Kidney capillary endothelial cell (primary cell): ENCODE results near the gene ZNF580.

Source experiments
- DNase-seq: peaks from one replicate; pipeline ENCODE4 v3.0.0-alpha.2; 2018; ENCODE audit warnings: low spot score

ZNF580 gene

DNA sequence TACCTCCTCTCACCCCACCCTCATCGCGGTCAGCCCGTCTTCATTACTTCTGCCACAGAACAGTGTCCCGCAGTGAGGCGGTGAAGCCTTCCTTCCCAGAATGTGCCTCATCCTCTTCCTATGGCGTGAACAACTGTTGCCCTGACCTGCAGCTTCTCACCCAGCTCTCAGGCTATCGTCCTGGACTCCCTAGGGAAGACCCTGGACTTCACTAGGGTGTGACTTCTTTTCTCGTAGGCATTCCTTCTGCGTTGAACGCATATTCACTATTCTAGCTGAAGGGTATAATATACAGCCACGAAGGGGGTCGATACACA lies 34.4 kb upstream of the ZNF580 start:
- DNase-seq, result no peak

DNA sequence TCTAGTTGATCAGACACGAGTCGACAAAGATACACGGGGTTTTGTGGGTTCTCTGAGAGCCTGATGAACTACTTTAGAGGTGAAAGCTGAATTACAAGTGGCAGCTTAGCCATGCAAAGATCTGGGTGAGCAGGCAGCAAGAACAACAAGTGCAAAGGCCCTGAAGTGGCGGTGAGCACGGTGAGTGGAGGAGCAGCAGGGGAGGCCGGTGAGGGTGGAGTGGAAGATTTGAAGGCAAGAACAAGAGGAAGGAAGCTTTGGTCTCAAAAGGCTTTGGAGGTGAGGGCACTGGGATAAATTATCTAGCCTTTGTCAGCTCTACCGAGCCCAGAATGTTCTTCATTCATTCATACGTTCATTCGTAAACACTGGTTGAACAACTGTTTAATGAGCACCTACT lies 34.0 kb upstream of the ZNF580 start:
- no peak for DNase-seq

DNA sequence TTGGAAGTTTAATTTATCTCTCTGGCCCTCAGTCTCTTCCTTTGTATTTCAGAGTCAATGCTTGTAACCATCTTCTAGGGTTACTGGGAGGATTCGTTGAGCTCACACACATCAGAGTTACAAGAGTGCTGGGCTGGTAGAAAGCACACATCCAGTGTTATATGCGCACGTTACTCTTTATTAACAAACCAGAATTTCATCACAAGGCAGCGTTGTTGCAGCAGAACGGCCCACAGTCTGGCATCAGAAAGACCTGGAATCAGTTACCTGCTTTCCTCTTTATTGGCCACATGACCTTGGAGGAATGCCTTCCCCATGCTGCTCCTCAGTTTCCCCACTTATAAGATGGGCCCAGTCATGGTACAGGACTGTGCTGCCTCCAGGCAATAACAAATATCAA lies 31.5 kb upstream of the ZNF580 start:
- no peak for DNase-seq

DNA sequence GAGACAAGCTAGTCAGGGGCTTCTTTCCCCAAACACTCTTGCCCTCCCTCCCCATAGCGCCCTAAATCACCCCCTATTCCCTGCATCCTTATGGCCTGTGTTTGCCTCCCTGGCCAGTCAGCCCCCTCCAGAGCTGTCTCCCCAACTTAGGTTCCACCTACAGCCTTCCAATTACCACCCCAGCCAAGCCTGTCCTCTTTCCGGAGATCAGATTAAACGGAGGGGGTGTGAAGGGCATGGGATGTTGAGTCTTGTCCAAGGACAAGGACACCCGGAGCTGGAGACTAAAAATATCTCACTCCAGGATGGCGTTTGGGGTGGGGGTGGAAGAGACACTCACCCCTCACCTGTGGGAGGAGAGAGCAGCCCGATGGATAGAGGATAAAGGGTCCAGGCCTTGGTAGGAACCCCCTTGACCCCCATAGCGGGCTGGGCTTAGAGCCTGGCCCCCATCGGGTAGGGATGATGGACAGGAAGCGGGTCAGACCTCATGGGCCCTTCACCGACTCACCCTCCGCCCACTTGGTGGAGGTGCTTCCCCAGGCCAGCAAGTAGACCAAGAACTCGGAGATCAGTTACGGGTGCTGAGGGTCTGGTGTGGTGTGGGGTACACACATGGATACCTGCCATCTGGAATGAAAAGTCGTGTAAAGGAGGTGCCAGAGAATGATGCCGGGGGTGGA lies 29.4 kb upstream of the ZNF580 start:
- DNase-seq, result no peak

DNA sequence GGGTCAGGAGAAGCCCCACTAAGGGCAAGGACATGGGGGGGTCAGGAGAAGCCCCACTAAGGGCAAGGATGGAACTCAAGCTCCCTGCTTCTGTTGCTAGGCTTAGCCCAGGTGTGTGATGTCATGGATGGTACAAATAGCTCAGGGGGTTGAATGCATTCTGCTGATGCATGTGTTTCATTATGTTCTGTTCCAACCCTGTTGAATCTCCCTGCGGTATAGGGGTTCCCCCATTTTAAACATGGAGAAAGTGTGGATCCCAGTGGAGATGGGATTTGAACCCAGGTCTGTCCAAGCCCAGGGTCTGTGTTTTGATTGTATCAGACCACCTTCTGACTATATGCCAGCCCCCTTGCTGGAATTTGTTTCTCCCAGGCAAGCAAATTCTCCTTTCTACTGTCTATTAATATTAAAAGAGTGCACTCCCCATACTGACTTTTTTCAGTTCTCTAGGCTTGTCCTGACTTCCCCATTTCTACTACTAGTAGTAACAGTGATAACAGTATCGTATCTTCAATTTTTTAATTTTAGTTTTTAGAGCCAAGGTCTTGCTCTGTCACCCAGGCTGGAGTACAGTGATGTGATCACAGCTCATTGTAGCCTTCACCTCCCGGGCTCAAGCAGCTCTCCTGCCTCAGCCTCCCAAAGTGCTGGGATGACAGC lies 28.7 kb upstream of the ZNF580 start:
- DNase-seq, result no peak

DNA sequence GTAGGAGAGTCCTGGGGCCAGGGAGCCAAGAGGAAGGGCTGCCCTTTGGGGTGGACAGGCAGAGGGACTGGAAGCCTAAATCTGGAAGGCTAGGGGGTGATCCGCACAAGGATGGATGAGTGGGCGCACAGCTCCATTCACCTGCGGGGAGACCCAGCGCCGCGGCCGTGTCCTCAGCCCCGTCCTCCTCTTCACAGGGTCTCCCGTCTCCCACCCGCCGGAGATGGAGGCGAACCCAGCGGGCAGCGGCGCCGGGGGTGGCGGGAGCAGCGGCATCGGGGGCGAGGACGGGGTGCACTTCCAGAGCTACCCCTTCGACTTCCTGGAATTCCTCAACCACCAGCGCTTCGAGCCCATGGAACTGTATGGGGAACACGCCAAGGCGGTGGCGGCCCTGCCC lies 27.4 kb upstream of the ZNF580 start:
- DNase-seq, result no peak

DNA sequence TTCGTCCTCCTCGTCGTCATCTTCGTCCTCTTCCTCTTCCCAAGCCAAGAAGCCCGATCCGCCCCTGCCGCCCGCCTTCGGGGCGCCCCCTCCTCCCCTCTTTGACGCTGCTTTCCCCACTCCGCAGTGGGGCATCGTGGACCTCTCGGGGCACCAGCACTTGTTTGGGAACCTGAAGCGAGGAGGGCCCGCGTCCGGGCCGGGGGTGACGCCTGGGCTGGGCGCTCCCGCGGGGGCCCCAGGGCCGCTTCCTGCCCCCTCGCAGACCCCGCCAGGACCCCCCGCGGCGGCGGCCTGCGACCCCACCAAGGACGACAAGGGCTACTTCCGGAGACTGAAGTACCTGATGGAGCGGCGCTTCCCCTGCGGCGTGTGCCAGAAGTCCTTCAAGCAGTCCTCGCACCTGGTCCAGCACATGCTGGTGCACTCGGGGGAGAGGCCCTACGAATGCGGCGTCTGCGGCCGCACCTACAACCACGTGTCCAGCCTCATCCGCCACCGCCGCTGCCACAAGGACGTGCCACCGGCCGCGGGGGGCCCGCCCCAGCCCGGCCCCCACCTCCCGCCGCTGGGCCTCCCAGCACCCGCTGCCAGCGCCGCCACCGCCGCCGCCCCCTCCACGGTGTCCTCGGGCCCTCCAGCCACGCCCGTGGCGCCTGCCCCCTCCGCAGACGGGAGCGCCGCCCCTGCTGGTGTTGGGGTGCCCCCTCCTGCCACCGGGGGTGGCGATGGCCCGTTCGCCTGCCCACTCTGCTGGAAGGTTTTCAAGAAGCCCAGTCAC lies 26.7 kb upstream of the ZNF580 start:
- no peak for DNase-seq

DNA sequence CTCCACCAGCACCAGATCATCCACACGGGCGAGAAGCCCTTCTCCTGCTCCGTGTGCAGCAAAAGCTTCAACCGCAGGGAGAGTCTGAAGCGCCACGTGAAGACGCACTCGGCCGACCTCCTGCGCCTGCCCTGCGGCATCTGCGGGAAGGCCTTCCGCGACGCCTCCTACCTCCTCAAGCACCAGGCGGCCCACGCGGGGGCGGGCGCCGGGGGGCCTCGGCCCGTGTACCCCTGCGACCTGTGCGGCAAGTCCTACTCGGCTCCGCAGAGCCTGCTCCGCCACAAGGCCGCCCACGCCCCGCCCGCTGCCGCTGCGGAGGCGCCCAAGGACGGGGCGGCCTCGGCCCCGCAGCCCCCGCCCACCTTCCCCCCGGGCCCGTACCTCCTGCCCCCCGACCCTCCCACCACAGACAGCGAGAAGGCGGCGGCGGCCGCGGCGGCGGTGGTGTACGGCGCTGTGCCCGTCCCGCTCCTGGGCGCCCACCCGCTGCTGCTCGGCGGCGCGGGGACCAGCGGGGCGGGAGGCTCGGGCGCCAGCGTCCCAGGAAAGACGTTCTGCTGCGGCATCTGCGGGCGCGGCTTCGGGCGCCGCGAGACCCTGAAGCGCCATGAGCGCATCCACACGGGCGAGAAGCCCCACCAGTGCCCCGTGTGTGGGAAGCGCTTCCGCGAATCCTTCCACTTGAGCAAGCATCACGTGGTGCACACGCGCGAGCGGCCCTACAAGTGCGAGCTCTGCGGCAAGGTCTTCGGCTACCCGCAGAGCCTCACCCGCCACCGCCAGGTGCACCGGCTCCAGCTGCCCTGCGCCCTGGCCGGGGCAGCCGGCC lies 25.9 kb upstream of the ZNF580 start:
- DNase-seq, result no peak

DNA sequence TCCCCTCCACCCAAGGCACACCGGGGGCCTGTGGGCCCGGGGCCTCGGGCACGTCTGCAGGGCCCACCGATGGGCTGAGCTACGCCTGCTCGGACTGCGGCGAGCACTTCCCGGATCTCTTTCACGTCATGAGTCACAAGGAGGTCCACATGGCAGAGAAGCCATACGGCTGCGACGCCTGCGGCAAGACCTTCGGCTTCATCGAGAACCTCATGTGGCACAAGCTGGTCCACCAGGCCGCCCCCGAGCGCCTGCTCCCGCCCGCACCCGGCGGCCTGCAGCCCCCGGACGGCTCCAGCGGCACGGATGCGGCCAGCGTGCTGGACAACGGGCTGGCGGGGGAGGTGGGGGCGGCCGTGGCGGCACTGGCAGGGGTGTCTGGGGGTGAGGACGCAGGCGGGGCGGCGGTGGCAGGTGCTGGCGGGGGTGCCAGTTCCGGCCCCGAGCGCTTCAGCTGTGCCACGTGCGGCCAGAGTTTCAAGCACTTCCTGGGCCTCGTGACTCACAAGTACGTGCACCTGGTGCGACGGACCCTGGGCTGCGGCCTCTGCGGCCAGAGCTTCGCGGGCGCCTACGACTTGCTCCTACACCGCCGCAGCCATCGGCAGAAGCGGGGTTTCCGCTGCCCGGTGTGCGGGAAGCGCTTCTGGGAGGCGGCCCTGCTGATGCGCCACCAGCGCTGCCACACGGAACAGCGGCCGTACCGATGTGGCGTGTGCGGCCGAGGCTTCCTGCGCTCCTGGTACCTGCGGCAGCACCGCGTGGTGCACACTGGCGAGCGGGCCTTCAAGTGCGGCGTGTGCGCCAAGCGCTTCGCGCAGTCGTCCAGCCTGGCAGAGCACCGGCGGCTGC lies 25.0 kb upstream of the ZNF580 start:
- no peak for DNase-seq

DNA sequence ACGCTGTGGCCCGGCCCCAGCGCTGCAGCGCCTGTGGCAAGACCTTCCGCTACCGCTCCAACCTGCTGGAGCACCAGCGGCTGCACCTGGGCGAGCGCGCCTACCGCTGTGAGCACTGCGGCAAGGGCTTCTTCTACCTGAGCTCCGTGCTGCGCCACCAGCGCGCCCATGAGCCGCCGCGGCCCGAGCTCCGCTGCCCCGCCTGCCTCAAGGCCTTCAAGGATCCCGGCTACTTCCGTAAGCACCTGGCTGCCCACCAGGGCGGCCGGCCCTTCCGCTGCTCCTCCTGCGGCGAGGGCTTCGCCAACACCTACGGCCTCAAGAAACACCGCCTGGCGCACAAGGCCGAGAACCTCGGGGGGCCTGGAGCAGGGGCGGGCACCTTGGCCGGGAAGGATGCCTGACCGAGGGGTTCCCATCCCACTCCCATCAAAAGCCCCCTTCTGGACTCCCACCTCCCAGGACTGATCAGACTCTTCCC lies 24.4 kb upstream of the ZNF580 start:
- DNase-seq, result no peak

DNA sequence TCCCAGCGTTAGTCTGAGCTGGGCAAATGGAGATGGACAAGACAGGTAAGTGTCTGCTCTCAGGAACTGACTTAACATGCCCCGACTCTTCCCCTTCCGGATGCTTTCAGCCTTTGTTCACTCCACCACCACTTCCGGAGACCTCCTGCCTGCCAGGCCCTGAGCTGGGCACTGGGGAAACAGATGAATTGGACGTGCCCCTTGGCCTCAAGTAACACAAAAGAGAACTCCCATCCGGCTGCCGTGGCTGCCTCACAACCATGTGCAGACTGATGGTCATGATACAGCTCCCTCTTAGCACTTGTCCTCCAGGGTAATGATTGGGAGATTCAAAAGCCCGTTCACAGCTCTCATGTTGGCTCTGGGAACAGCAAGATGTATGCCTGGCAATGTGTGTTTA lies 23.4 kb upstream of the ZNF580 start:
- no peak for DNase-seq

DNA sequence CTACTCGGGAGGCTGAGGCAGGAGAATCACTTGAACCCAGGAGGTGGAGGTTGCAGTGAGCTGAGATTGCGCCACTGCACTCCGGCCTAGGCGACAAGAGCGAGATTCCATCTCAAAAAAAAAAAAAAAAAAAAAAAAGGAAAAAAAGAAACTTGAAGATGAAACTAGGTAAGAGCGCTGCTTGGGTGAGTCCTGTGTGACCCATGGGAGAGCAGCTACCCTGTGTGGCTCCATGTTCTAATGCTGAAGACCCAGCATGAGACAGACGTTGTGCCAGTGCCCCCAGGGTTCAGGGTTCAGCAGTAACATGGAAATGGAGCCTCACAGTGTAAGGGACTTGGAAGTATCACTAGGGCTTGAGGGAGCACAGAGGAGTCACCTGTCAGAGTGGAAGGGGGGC lies 22.4 kb upstream of the ZNF580 start:
- DNase-seq, result no peak

DNA sequence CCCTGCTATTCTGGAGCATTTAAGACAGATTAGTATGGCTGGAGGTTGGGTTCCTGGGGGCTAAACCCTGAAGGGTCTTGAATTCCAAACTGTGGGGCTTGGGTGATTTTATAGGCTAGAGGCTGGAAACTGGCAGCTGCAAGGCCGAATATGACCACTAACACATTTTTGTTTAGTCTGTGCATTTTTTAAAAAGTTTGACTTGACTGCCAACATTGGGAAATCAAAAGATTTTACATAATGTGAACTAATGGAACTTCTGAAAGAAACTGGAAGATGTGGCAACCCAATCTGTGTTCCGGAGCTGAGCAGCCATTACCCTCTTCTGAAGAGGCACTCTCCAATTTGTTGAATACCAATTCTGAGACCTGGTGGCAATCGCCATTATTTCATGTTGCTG lies 21.5 kb upstream of the ZNF580 start:
- DNase-seq, result no peak

DNA sequence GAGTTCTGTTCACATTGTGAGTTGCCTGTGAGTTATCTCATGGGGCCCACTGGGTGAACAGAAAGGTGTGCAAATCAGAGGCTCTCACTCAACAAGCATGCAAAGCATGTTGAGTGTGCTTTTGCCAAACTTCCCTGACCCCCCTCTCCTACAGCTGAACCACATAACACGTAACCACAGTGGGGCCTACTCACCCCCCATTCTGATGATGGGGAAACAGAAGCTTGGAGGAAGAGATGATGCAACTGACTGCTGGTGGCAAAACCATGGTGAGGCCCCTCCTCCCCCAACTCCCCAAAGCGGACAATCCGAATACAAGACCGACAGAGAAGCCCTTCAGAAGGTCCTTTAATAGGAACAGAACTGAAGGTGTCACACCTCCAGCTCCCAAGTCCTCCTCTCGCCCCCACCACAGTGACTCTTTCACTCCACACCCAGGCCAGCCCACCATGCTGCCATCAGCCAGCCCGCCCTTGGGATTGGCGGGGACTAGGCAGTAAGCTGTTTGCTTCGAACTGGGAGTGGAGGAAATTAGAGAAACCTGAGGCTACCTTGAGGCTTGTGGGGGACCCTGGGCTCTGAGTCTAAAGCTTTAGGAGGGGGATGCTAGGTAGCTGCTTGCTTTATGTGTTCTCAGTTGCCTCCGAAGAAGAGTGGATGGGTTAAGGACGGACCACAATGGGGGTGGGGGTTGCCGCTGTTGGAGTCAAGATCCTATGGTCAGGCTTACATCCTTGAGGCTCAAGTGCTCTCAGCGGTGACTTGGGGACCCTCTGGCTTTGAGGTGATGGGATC lies 20.2 kb upstream of the ZNF580 start:
- DNase-seq, result no peak

DNA sequence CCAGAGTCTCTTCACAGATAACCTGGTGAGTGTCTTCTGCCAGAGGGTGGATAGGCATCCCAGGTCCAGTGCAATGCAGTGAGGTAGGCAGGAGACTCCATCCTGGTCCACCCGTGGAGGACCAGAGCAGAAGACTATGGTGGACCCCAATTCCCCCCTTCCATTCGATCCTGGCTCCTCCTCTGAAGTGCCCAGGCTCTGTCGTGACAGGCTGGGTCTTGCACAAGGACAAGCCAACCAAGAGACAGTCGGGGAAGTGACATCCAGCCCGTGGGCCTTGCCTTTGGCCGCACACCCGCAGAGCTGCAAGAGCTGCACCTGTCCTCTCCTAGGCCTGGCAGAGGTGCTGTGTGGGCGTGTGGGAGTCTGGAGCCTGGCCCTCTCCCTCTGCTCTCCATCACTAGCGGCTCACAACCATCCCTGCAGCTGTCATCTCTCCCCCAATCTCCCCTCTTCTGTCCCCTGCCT lies 19.6 kb upstream of the ZNF580 start:
- no peak for DNase-seq

DNA sequence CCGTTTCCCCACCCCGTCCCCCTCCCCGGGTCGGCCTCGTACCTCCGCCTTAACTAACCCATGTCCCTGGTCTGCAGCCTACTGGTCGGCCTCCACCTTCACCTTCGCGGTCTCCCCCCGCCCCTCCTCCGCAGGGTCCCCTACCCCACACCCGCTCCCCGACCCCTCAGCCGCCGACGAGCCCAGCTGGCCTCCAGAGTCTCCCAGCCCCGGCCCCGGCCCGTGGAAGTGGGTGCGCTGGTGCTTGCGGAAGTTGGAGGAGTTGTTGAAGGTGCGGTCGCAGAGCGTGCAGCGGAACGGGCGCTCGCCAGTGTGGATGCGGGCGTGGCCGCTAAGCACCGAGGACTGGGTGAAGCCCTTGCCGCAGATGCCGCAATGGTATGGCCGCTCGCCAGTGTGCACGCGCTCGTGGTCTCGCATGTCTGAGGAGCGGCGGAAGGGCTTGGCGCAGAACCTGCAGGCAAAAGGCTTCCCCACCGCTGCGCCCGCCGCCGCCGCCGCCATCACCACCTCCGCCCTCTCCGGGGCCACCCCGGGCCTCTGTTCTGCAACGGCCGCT lies 19.1 kb upstream of the ZNF580 start:
- DNase-seq, result no peak

DNA sequence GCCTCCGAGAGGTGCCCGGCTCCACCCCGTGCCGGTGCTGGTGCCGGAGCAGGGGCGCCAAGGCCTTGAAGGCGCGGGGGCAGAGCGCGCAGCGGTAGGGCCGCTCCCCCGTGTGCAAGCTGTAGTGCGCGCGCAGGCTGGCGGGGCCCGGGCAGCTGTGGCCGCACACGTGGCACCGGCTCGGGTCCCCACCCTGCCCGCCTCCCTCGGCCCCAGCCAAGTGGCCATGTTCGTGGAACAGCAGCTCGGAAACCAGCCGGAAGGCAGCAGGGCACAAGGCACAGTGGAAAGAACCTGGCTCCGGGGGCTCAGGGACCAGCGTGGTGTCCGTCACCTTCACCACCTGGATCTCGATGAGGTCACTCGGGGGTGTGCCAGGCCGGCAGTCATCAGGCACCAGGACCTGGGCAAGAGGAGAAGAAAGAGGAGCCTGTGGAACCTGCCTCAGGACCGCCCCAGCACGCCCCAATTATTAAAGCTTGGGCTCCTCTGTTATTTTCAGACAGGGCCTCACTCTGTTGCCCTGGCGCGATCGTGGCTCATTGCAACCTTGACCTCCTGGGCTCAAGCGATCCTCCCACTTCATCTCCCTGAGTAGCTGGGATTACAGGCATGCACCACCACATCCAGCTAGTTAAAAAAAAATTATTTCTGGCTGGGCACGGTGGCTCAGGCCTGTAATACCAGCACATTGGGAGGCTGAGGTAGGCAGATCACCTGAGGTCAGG lies 18.4 kb upstream of the ZNF580 start:
- no peak for DNase-seq

DNA sequence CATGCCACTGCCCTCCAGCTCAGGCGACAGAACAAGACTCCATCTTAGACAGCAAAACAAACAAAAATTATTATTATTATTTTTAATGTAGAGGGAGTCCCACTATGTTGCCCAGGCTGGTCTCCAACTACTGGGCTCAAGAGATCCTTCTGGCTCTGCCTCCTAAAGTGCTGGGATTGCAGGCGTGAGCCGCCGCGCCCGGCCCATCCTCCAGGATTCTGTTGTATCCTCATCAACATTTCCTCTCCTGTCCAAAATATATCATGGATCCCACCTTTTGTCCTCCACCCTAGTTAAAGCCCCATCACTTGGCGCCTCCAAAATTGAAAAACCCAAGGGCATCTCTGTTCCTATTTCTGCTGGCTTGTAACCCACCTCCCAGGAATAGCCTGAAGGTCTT lies 17.7 kb upstream of the ZNF580 start:
- no peak for DNase-seq

DNA sequence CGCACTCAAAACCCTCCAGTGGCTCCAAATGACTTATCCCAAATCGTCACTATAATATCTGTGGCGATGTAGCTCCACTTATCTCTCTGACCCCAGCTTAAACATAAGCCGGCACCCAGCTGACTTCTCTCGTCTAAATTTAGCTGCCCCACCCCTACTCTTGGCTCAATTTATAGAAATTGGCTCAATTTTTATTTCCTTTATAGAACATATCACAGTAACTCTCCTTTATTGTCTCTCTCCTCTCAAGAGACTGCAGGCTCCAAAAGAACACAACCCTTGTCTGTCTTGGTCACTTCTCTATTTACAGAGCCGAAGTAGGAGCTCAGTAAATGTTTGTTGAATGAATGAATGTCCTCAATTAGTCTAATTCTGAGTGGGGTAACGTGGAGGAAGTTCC lies 17.2 kb upstream of the ZNF580 start:
- no peak for DNase-seq
